H9 (cell line): Measurements from ENCODE around the gene MAP3K2. TPM values are rescaled to one million over a fixed set of nuclear protein-coding genes. Genes with fewer than 3 reads are reported as not detected.

ENCODE experiments used
- DNase-seq: peaks from one replicate; pipeline ENCODE4 v3.0.0-alpha.2; 2017
- H2AFZ ChIP-seq: one replicate; pipeline ENCODE4 v1.6.1; 2013; ENCODE audit warnings: mild to moderate bottlenecking, low read length, control low read depth, moderate library complexity
- H2AK5ac ChIP-seq: 2 replicates; pipeline ENCODE4 v1.6.1; 2013; ENCODE audit warnings: low read length, control low read depth, mixed read lengths; ENCODE audit not compliant: insufficient read length
- H2BK120ac ChIP-seq: one replicate; pipeline ENCODE4 v1.6.1; 2013; ENCODE audit warnings: low read depth, mild to moderate bottlenecking, low read length, control low read depth, inconsistent platforms; ENCODE audit not compliant: poor library complexity, severe bottlenecking
- H2BK12ac ChIP-seq: 2 replicates; pipeline ENCODE4 v1.6.1; 2013; ENCODE audit warnings: low read length, control low read depth, mixed read lengths, low read depth; ENCODE audit not compliant: insufficient read length
- H2BK15ac ChIP-seq: 2 replicates; pipeline ENCODE4 v1.6.1; 2013; ENCODE audit warnings: low read depth, low read length, control low read depth
- H2BK20ac ChIP-seq: one replicate; pipeline ENCODE4 v1.6.1; 2013; ENCODE audit warnings: low read depth, mild to moderate bottlenecking, low read length, control low read depth, inconsistent platforms; ENCODE audit not compliant: poor library complexity, severe bottlenecking
- H2BK5ac ChIP-seq: 2 replicates; pipeline ENCODE4 v1.6.1; 2013; ENCODE audit warnings: low read length, control low read depth, mixed read lengths; ENCODE audit not compliant: insufficient read length
- H3K14ac ChIP-seq: 2 replicates; pipeline ENCODE4 v1.6.1; 2013; ENCODE audit warnings: low read length, control low read depth; ENCODE audit not compliant: insufficient read depth
- H3K18ac ChIP-seq: 2 replicates; pipeline ENCODE4 v1.6.1; 2013; ENCODE audit warnings: low read depth, mild to moderate bottlenecking, mixed read lengths, low read length, control low read depth; ENCODE audit not compliant: insufficient read length
- H3K23ac ChIP-seq: 2 replicates; pipeline ENCODE4 v1.6.1; 2013; ENCODE audit warnings: low read length, control low read depth, mixed read lengths, low read depth; ENCODE audit not compliant: insufficient read length
- H3K23me2 ChIP-seq: 2 replicates; pipeline ENCODE4 v1.6.1; 2013; ENCODE audit warnings: low read depth, mild to moderate bottlenecking, mixed read lengths, low read length, control low read depth; ENCODE audit not compliant: insufficient read length, poor library complexity, severe bottlenecking
- H3K27ac ChIP-seq: 2 replicates; pipeline ENCODE4 v1.5.1; 2013; ENCODE audit warnings: low read length, control low read depth, mixed read lengths, low read depth; ENCODE audit not compliant: insufficient read length
- H3K27me3 ChIP-seq: 2 replicates; pipeline ENCODE4 v1.6.1; 2013; ENCODE audit warnings: low read length, control low read depth, inconsistent platforms; ENCODE audit not compliant: insufficient read depth
- H3K4ac ChIP-seq: 2 replicates; pipeline ENCODE4 v1.6.1; 2013; ENCODE audit warnings: low read depth, mild to moderate bottlenecking, control low read depth, inconsistent platforms, low read length, moderate library complexity
- H3K4me1 ChIP-seq: 2 replicates; pipeline ENCODE4 v1.6.1; 2013; ENCODE audit warnings: low read length, control low read depth, inconsistent platforms; ENCODE audit not compliant: insufficient read depth
- H3K4me2 ChIP-seq: 2 replicates; pipeline ENCODE4 v1.6.1; 2013; ENCODE audit warnings: low read length, control low read depth, mixed read lengths; ENCODE audit not compliant: insufficient read length, insufficient read depth
- H3K56ac ChIP-seq: 2 replicates; pipeline ENCODE4 v1.6.1; 2013; ENCODE audit warnings: low read depth, mild to moderate bottlenecking, mixed read lengths, low read length, control low read depth; ENCODE audit not compliant: insufficient read length
- H3K79me1 ChIP-seq: 2 replicates; pipeline ENCODE4 v1.6.1; 2013; ENCODE audit warnings: low read depth, mild to moderate bottlenecking, moderate library complexity, low read length, control low read depth, inconsistent platforms; ENCODE audit not compliant: insufficient read depth, poor library complexity, severe bottlenecking
- H3K79me2 ChIP-seq: 2 replicates; pipeline ENCODE4 v1.6.1; 2013; ENCODE audit warnings: low read length, control low read depth, inconsistent platforms; ENCODE audit not compliant: insufficient read depth
- H3K9ac ChIP-seq: 2 replicates; pipeline ENCODE4 v1.6.1; 2013; ENCODE audit warnings: low read length, control low read depth, mixed read lengths; ENCODE audit not compliant: insufficient read length; ENCODE audit errors: extremely low read depth
- H3K9me3 ChIP-seq: one replicate; pipeline ENCODE4 v1.6.1; 2013; ENCODE audit warnings: low read depth, low read length, inconsistent platforms; ENCODE audit not compliant: control insufficient read depth
- H3T11ph ChIP-seq: one replicate; pipeline ENCODE4 v1.6.1; 2013; ENCODE audit warnings: mild to moderate bottlenecking, low read length, control low read depth, inconsistent platforms
- H4K20me1 ChIP-seq: one replicate; pipeline ENCODE4 v1.6.1; 2013; ENCODE audit not compliant: control insufficient read depth, insufficient read length, insufficient read depth
- H4K5ac ChIP-seq: 2 replicates; pipeline ENCODE4 v1.6.1; 2013; ENCODE audit warnings: low read depth, mild to moderate bottlenecking, mixed read lengths, low read length, control low read depth; ENCODE audit not compliant: insufficient read length
- H4K8ac ChIP-seq: replicated peaks from 2 replicates; pipeline ENCODE4 v1.6.1; 2013; ENCODE audit warnings: low read length, control low read depth, mixed read lengths, low read depth; ENCODE audit not compliant: insufficient read length
- H4K91ac ChIP-seq: 2 replicates; pipeline ENCODE4 v1.6.1; 2013; ENCODE audit warnings: low read depth, mild to moderate bottlenecking, moderate library complexity, mixed read lengths, low read length, control low read depth; ENCODE audit not compliant: insufficient read length
- H3K27ac Mint-ChIP-seq, 3 experiments: 2 replicates in 2 of 3; 3 replicates in 1 of 3; pipeline ENCODE4 v1.8.0; 2020 to 2021; ENCODE audit warnings: mixed read lengths in 3 of 3, mild to moderate bottlenecking in 1 of 3, moderate library complexity in 1 of 3
- H3K27me3 Mint-ChIP-seq: 2 replicates; pipeline ENCODE4 v1.8.0; 2021; ENCODE audit warnings: low read depth, mild to moderate bottlenecking, moderate library complexity, mixed read lengths
- H3K36me3 Mint-ChIP-seq, 3 experiments: 2 replicates in 2 of 3; 3 replicates in 1 of 3; pipeline ENCODE4 v1.8.0; 2020 to 2021; ENCODE audit warnings: low read depth in 3 of 3, mixed read lengths in 3 of 3; ENCODE audit not compliant: insufficient read depth in 1 of 3
- H3K4me1 Mint-ChIP-seq, 2 experiments: 2 replicates each; pipeline ENCODE4 v1.8.0; 2020; ENCODE audit warnings: mixed read lengths in 2 of 2
- H3K4me3 Mint-ChIP-seq, 2 experiments: 2 replicates in 1 of 2; 3 replicates in 1 of 2; pipeline ENCODE4 v1.8.0; 2020 to 2021; ENCODE audit warnings: mild to moderate bottlenecking in 2 of 2, mixed read lengths in 2 of 2, moderate library complexity in 1 of 2
- H3K9me3 Mint-ChIP-seq, 2 experiments: 2 replicates in 1 of 2; 3 replicates in 1 of 2; pipeline ENCODE4 v1.8.0; 2020; ENCODE audit warnings: mild to moderate bottlenecking in 2 of 2, mixed read lengths in 2 of 2, moderate library complexity in 1 of 2
- CTCF ChIP-seq: fragments of 200-600 bp; sonication (generic); conservative IDR thresholded peaks from 3 replicates; pipeline ENCODE4 v1.8.0; 2021; ENCODE audit warnings: antibody characterized with exemption, mild to moderate bottlenecking
- WGBS: extraction: QIAGEN DNeasy Blood & Tissue Kit; methylation state at CpG from one replicate; pipeline ENCODE4 v1.1.7; 2013; ENCODE audit warnings: missing lambda C conversion rate, low lambda C conversion rate, mixed read lengths; ENCODE audit not compliant: insufficient read length; ENCODE audit errors: extremely low coverage; 5-methylcytosine and 5-hydroxymethylcytosine counted together
- total RNA-seq: library from RNA; stranded (reverse); gene quantifications from 2 replicates; pipeline ENCODE4 v1.2.1, GENCODE V29; 2021

The MAP3K2 gene
- total RNA-seq, 1 experiment from 2014 or later, result 25.8 TPM

DNA sequence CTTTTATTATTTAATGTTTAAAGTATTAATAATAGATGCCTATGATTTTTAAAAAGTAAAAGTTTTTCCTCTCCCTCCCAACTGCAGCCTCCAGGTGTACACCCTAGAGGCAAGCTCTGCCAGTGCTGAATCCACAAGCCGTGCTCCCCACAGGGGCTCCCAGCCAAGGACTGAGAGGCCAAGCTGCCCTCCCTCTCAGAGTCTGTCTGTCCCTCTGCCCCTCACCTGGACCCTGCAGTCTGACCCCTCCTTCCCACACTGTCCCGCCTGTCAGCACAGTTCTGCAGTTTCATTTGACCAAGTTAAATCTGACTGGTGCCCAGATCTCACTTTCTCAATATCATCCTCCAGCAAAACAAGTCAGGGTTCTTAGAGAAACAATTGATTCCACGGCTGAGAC lies 15.7 kb upstream of the MAP3K2 start:
- Histone ChIP-seq H3T11ph (no peak overlapping the region), H3K23me2 (peaks cover under 1% of the 10 kb centered on the region), H3K27ac (no peak overlapping the region), H3K79me2 (no peaks in the 10 kb centered on the region), H3K4ac (no peak overlapping the region), H3K18ac (no peak overlapping the region), H3K4me2 (no peak overlapping the region), H4K8ac (no peak overlapping the region), H2BK5ac (no peak overlapping the region), H3K4me1 (peaks cover 2% of the 10 kb centered on the region), H2AFZ (no peak overlapping the region), H2BK12ac (no peak overlapping the region), H2AK5ac (no peak overlapping the region), H3K56ac (no peak overlapping the region), H3K79me1 (no peaks in the 10 kb centered on the region), H2BK20ac (no peak overlapping the region), H3K23ac (no peak overlapping the region), H3K14ac (no peak overlapping the region), H2BK15ac (no peak overlapping the region), H4K20me1 (no peaks in the 10 kb centered on the region), H3K9me3 (no peaks in the 10 kb centered on the region), H3K27me3 (no peaks in the 10 kb centered on the region), H4K91ac (no peak overlapping the region), H4K5ac (no peak overlapping the region), H3K9ac (no peak overlapping the region), H2BK120ac (no peak overlapping the region)
- Mint-ChIP-seq H3K27ac (no peak overlapping the region), H3K27me3 (no peaks in the 10 kb centered on the region), H3K4me3 (no peak overlapping the region), H3K4me1 (peaks cover 17 to 18% of the 10 kb centered on the region in 2 experiments), H3K36me3 (no peaks in the 10 kb centered on the region), H3K9me3 (no peaks in the 10 kb centered on the region)
- DNase-seq, result no peak
- TF ChIP-seq CTCF, result no peak
- WGBS, result no CpG with 5 or more reads among the region's 3 CpGs
